GM21447 (cell line): Measurements from ENCODE around the gene NRXN3.

ENCODE experiments used
- ATAC-seq: cut with Tn5 transposase; IDR thresholded peaks from one replicate; pipeline ENCODE4 v1.9.1; 2021; ENCODE audit not compliant: unreplicated experiment

NRXN3 gene

DNA sequence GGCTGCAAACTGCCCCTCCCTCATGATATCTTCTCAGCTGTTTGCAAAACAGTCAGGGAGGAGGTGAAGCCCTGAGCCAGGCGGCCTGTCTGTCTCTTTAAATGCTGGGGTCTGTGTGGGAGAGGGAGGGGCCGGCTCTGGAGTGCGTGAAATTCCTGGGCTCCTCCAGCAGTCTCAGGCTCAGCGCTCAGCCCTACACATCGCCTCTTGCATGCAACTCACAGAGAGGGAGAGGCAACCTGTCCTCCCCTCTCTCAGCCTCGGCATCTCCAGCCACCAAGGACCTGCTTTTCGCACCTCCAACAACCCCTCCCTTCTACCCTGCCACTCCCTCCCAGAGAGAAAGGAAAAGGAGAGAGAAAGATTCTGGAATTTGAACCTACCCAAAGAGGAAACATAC lies at the start of gene NRXN3:
TSS of gene NRXN3 (plus strand) at position 171 of the 400 bp plus-strand sequence. CDS start 72,721 bp downstream, outside the sequence.
- no peak for ATAC-seq

DNA sequence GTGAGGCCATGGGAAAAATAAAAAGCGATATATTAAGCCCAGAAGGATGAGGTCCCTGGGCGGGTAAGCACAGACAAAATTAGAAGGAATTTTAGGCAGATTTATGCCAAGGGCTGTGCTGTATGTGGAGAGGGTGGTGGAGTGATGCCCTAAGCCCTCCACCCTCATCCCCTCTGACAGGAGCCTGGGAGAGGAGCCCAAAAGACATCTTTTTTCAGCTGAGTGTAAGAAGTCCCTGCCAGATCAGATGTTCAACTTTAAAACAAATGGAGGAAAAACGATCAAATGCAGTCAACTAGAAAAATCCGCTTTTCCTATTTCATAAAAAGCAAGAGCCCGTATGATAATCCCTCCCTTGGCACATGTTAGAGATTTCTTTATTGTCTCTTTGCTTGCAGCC lies 47.7 kb upstream of the NRXN3 start:
- ATAC-seq = no peak

DNA sequence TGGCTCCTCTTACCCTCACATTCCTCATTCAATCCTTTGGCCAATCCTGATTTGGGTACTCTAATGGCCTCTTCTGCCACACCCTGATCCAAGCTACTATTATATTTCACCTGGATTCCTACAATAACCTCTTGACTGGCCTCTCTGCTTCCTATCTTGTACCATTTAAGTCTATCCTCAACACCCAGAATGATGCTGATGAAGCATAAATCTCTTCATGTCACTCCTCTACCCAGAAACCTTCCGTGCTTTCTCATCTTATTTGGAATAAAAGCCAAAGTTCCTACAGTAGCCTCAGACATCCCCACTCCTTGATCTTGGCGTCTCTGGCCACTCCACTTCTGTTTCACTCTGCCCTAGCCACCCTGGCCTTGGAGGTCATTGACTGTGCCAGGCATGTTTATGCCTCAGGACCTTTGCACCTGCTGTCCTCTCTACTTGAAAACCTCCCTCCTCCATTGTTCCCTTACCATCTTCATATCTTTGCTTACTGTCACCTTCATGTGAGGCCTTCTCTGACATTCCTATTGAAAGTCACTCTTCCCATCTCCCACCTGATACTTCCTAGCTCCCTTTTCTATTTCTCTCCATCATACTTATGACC lies 46.4 kb upstream of the NRXN3 start:
- ATAC-seq = no peak

DNA sequence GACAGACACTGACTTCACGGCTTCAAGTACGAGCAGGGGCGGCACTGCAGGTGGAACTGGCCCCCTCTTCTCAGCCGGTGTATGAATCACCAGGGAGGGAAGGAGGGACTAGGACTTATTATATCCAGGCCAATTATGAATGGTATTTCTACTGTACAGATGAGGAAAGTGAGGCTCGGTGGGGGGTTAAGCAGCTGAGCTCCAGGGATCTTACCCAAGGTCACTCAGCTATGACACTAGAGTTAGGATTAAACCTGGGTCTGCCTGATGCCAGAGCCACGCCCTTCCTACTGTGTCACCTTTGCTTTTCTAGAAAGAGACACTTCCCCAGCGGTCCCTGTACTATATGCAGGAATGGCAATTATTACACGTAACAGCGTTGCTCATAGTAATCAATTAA lies 42.2 kb upstream of the NRXN3 start:
- ATAC-seq = no peak

DNA sequence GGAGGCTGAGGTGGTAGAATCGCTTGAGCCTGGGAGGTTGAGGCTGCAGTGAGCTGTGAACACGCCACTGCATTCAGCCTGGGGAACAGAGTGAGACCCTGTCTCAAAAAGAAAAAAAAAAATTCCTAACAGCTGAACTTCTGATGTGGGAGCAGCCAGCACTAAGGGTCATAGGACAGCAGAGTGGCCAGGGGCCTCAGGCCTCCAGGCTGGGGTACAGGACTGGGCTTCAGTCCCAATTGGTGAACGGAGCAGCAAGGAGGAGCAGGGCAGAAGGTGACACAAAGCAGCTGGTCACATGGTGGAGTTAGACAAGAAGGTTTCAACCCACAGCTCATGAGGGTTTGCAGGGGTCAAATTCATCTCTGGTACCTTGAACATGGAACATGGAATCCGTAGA lies 40.8 kb upstream of the NRXN3 start:
- no peak for ATAC-seq

DNA sequence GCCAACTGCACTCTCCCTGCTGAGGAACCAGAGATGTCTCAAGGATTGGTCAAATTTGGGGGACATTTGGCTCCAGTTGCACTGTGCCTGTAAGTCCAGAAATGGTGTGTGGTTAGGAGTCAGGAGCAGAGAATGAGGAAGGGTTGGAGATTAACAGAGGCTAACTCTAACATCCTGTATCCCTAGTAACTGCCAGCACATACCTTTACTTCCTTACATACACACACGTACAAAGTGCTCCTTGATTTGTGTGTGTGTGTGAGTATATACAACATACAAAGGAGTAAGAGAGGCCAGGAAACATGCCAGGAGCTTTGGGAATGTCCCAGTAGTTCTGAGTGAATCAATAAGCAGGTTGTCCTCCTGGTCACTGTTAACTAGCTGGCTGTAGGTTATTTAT lies 39.8 kb upstream of the NRXN3 start:
- no peak for ATAC-seq

DNA sequence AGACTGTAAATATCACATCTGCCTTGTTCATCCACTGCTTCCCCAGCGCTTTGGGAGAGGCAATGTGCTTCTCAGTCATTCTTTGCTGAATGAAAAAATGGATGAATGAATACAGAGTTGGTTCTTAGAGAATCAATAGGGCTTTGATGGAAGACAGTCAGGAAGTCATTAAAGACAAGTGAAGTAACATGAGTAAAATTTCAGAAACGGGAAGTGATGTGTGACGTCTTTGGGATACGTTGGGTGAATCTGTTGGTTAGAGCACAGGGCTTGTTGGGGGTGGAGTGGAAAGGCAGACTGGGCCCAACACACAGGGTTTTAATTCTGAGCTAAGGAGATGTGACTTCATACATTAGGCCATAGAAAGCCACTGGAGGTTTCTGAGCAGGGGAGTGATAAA lies 39.0 kb upstream of the NRXN3 start:
- no peak for ATAC-seq

DNA sequence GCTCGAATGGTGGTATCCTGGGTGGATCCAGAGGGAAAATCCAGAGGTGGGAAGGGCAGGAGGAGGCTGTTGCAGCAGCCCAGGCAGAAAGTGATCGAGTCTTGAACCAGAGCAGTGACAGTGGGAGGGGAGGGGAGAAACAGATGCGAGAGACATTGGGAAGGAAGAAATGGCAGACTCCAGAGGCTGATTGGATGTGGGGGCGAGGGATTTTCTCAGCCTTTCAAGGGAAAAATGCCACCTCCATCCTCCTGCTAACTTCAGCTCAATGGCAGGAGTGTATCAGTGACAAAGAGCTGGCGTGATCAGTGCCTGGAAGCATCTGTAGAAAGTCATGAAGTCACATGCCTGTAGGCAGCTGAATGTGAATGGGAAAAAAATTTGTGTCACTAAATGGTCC lies 38.6 kb upstream of the NRXN3 start:
- ATAC-seq = no peak

DNA sequence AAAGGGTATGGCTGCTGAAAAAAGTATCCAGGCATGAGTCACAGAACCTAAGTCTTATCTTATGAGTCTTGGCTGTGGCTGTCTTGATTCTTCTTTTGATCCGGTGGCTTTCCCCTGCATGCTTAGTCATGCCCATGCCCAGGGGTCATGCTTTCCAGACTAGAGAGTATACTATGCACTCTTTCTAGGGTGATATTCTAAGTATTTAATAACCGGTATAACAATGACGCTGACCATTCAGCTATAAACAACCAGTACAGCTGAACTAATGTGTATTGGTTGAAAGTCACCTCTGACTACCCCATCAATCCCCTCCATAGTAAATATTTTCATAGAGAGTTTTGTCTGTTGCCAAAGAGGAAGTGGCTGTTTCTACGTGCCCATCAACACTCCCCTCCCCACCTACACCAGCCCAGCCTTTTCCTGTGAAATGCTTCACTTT lies 34.7 kb upstream of the NRXN3 start:
- ATAC-seq = no peak

DNA sequence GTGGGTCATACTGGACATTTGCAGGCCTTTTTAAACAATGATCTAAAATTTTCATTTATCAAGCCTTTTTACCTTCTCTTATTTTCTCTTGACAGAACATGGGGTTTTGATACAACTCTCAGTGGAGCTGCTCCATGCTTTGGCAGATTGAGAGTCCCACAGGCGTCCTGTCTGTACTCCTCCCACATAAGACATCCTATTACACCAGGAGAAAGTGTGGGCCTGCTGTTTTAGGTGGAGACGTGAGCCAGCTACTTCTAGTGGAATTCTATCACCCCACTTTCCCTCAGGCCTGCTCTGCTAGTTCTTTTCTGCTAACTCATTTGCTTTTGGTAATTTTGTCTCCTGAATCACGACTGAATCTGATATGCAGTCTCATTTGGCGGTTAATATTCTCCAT lies 33.5 kb upstream of the NRXN3 start:
- no peak for ATAC-seq

DNA sequence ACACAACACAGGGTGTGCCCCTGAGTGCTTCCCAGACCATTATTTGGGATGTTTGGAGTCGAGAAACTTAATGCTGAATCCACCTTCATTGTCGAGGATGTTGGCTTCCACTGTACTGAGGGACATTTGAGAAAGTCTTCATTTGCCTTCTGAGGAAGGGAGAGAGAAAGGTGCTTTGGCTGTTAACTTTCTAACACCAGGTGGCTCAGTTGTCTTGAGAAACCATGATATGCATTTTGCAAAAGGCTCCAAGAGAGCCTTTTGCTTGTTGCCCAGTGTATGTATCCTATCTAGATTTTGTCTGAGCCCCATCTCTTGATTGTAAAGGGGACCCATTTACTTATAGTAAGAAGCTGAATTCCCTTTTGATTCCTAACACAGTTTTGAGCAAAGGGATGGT lies 28.6 kb upstream of the NRXN3 start:
- no peak for ATAC-seq

DNA sequence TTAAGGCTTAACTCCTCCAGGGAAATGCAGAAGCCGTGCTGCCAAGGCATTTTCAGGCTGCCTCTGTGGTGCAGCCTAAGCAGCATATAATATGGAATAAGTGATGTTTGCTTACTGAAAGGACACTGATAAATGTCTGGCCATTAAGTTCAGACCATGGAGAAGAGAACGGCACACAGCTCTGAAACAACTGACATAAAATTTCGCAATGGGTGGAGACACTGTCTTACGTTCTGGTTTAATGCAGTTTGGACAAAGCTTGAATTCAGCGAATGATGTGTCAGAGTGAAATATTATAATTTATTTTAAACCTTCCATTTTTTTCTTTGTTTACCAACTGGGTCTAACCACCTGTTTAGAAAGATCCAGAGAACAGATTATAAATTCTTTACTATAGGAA lies 27.2 kb upstream of the NRXN3 start:
- no peak for ATAC-seq

DNA sequence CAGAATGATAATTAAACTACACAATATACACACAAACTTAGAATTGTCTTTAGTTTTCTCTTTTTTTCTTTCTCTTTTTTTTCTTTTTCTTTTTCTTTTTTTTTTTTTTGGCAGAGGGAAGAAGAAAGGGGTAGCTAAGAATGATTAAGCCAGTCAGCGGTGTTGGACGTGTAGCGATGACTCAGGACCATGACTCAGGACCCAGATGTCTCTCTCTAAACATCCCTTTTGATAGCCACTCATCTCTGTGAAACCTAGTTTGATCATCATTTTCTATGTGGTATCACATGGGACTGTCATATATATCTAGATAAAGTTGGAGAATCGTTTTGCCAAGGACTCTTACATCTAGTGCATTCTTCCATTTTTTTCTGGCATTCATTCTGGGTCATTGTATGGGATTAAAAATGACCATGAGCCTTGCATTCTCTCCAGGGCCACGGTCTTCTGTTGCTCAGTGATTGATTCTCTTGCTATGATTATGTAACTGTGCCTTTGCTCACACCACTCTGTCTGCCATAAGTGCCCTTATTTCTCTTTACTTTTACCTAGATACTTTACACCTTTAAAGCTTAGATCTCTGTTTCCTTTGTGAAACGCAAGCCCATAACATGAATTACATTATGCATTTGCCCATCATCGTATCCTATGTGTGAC lies 26.6 kb upstream of the NRXN3 start:
- no peak for ATAC-seq

DNA sequence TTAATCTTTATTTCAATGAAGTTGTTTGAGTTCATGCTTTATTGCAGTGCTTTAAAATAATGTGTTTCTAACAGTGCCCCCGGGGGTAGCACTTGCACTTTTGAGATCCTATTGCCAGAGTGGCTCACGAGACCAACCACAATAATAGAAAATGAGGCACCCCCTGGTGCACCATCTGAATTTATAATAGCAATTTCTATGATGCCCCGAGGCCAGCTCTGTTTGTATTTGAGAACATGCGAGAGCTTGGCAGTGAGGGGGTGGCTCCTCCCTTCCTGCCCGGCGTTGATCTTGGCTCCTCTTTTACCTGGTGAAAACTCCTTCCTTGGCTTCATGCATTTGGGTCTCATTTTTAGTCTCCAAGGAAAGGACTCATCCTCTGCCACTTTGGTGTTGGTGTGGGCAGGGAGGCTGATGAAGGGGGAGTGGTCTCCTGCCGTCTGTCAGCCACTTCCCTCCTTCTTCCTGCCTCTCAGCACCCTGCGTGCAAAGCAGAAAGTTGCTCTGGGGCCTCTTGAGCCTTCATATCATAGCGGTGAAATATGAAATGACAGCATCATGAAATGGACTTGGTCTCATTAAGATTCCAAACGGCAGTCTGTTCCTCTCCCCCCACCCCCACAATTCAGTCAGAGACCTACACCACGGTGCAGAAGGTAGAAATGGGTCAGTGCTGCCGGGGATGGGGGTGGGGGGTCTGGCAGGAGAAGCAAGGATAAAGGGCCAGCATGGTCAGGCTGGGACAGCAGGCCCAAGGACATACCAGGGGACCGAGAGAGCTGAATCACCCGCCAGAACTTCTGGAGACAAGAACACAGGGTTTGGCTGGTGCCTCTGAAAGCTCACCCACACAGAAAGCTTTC lies 17.7 kb upstream of the NRXN3 start:
- no peak for ATAC-seq

DNA sequence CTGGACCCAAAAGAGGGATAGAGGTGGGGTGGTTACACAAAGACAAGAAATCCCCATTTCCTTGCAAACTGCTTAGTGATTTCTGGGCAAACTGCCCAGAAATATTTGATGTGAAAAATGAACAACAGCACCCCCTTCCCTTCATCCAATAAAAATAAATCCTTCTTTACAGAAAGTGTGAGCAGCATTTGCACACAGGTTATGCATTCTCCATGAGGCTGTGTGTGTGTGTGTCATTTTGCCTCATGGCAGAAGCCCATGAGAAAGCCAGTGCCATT lies 17.2 kb upstream of the NRXN3 start:
- no peak for ATAC-seq

DNA sequence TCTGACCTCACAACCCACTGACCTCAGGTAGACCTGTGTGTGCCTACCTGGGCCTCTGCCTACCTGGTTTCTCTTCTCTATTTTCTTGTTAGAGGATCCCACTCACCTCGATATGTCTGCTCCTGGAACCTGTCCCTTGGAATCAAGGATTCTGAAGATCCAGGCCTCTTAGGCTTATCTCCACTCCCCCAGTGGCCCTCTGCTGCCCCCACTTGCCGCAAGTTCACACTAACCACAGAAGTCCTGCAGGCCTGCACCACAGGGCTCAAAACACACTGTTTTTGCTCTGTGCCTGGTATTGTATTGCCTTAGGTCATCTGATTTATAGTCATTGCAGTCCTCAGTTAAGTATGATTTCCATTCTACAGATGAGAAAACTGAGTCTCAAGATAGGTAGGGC lies 15.3 kb upstream of the NRXN3 start:
- ATAC-seq = no peak

DNA sequence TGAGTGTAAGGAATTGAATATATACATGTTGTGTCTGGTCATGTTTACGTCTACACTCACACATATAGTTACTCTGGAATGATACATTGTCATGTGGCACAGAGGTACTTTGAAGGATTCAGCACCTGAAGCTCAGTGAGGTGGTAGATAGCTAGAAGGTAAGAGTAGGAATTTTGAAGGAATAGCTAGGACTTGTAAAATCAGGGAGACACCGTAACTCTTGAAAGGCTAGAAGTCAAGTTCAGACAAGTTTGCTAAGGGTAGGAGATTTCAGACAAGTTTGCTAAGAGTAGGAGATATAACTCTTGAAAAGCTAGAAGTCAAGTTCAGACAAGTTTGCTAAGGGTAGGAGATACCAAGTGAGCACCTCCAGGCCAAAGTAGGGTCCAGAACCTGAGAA lies 14.0 kb upstream of the NRXN3 start:
- ATAC-seq = no peak

DNA sequence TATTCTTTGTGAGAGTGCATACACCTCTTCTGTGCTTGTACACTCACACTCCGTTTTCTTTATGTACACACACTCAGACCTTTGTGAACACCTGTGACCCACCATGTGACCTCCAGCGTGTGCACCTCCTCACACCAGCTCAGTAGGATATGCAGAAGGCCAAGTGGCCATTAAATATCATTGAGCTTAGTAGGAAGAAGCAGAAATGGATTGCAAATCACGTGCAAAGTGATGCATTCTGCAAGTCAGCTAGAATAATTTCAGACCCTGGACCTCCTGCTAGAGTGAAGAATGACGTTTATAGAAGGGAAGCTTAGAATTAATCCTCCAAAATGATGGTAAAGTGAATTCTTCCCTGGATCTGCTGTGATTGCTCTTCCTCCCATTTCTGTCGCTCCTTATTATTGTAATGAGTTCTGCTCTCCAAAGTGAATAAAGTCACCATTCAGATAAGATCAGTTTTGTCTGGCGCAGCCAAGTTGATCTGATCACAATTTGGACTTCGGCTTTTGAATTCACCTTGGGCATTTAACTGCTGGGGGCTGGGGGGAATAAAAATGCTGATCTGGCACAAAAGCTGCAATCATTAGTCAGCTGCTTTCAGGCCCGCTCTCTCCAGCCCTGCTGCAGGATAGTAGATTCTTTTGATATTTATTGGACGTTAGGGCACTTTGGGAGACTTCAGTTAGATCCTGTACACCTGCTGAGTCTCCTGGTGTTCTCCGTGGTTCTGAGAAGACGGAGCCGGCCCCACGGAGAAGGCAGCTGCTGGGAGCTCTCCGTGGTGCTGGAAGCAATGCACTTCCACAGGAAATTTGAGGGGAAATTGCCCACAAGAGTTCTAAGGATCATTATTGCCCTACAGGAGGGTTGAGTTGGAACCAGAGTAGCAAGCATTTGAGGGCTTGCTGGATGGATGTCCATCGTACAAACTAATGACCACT lies 12.4 kb upstream of the NRXN3 start:
- no peak for ATAC-seq

DNA sequence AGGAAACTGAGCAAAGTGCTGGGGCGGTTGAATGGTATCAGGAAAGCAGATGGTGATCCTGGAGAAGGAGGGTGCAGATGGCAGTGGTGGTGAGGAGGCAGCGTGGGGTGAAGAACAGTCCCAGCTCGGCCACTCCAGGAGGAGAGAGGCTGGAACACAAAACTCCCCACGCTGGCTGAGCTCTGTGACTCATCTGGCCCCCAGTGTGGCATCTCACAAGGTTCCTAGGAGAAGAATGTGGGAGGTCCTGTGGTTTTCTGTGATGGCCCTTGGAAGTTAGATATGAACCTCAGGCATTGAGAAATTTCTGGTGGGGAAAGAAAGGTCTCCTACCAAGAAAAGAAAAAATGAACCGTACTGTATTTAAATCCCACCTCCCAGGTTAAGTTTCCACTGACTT lies 8.0 kb upstream of the NRXN3 start:
- ATAC-seq = no peak

DNA sequence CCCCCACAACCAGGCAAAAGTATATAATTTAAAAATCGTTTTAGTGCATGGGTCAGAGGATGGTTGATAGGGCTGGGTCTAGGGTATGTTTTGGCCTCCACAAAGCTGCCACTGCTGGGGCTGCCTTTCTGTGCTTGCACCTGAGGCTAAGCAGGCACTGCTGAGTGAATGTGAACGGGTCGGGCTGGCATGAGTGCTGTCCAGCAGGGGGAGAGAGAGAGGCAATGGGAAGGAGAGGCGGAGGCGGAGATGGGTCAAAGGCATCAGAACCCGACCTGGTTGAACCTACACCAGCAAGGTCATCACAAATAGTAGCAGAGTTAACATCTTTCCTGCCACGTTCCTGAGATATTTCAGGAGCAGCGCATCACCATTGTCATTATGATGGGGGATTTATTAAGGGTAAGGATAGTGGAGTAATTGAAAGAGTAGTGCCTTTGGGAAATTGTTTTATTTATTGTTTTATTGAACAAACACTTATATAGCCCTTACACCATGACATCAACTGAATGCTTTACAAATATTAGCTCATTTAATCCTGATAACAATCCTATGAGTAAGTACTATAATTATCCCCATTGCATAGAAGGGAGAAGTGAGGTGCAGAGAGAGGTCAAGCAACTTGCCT lies 5.8 kb upstream of the NRXN3 start:
- ATAC-seq = no peak

DNA sequence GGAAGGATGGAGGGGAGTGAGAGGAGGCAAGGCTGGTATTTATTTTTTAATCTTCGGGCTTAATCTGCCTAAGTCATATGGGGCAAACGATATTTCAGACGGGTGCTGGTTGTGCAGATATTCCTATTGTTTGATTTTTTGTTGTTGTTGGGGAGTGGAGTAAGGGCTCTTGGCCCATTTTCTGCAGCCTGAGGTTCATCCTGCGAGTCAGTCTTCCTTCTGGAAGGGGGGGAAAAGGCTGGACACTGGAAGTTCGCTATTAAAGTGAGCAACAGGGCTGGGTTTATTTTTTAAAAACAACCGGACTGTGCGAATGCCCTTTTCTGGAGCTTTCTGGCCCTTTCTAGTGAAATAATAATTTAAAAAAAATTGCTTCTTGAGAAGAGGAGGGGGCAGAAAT lies 2.3 kb downstream of the NRXN3 start:
- ATAC-seq = no peak
